Cardiac fibroblast (primary cell): ENCODE measurements around the gene EHD4.
A peak's percentile ranks its signal among the peaks of the same experiment; 100 is the strongest.

Experiments
- DNase-seq, 2 donors: peaks; one replicate each; pipeline versions ENCODE4 v3.0.0 to v3.0.0-alpha.2; 2010; ENCODE audit warnings: low read depth in 2 of 2
- H3K4me3 ChIP-seq, 2 donors: replicated peaks in 1 of 2; 1 replicate in 1 of 2; 2 replicates in 1 of 2; pipeline ENCODE4 v1.5.1; 2011; ENCODE audit warnings: low read depth in 2 of 2, low read length in 2 of 2, mild to moderate bottlenecking in 2 of 2, moderate library complexity in 1 of 2
- CTCF ChIP-seq: IDR thresholded peaks from one replicate; pipeline ENCODE4 v1.5.1; 2011; ENCODE audit warnings: low read depth, mild to moderate bottlenecking, low read length, inconsistent platforms

The EHD4 gene

GRCh38 chr15:41933771-41934170 lies 38.6 kb downstream of the EHD4 start:
- H3K4me3 ChIP-seq = no peak overlapping the region
- DNase-seq = peak in 1 of 2 donors; percentile 46
- no peak for TF ChIP-seq CTCF

DNA sequence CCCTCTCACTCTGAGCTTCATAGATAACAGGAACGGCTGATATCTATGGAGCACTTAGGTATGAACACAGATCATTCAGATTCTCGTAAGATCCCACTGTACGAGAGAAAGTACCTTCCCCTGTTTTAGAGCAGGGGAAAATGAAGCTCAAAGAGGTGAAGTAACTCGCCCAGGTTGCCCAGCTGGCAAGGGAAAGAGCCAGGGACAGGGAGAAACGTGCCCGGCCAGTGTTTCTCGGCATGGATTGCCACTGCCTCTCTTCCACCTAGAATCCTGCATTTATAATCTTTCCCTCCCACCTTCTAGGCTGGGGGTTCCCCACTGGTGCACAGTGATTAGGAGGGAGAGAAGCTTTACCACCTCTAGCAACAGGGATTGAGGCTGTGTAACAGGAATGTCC lies 39.0 kb downstream of the EHD4 start:
- DNase-seq = no peak
- H3K4me3 ChIP-seq = no peak overlapping the region
- TF ChIP-seq CTCF = no peak

GRCh38 chr15:41932511-41933289 lies 39.7 kb downstream of the EHD4 start:
- no peak overlapping the region for H3K4me3 ChIP-seq
- DNase-seq = no peak
- no peak for TF ChIP-seq CTCF

GRCh38 chr15:41932101-41932500 lies 40.3 kb downstream of the EHD4 start:
- DNase-seq = no peak
- H3K4me3 ChIP-seq = no peak overlapping the region
- TF ChIP-seq CTCF = no peak

GRCh38 chr15:41930867-41931222 lies 41.5 kb downstream of the EHD4 start:
- DNase-seq = no peak
- no peak overlapping the region for H3K4me3 ChIP-seq

DNA sequence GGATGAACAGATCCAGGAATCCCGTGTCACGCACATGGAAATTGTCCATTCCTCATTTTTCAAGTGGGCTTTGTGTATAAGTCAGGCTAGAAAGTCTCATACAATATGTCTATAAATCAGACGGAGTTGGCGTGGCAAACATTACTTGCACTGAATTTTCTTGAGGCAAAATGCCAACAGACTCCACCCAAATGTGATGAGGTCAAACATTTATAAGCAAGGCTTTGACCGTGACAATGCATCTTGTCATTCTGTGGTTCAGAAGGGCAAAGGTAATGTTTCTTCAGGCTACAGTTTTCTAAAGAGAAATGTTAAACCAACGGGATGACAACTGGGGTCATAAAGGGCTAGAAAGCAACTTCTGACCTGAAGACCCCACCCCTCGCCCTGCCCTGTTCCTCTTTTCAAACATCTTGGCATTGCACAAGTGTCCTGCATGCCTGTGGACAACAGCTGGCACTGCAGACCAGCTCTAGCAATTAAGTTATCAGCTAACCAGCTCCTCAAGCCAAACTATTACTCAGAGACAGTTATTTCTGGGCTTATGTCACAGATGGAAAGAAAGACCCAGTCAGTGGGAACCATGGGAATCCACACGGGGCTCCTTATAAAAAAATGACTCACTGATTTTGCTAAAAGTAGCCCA lies 42.0 kb downstream of the EHD4 start:
- H3K4me3 ChIP-seq = no peak overlapping the region
- TF ChIP-seq CTCF = peak; percentile 27
- DNase-seq = peak; percentile 92 to 95

More at GRCh38 chr15:41930867-41931222, 41.5 kb downstream of the EHD4 start:
- TF ChIP-seq CTCF = no peak
